H9 (cell line): ENCODE results near the gene PNKD. TPM values are rescaled to one million over a fixed set of nuclear protein-coding genes. Genes with fewer than 3 reads are reported as not detected.
A peak's percentile ranks its signal among the peaks of the same experiment; 100 is the strongest.

Experiments
- DNase-seq: peaks from one replicate; pipeline ENCODE4 v3.0.0-alpha.2; 2017
- H2AFZ ChIP-seq: one replicate; pipeline ENCODE4 v1.6.1; 2013; ENCODE audit warnings: mild to moderate bottlenecking, low read length, control low read depth, moderate library complexity
- H2AK5ac ChIP-seq: 2 replicates; pipeline ENCODE4 v1.6.1; 2013; ENCODE audit warnings: low read length, control low read depth, mixed read lengths; ENCODE audit not compliant: insufficient read length
- H2BK120ac ChIP-seq: one replicate; pipeline ENCODE4 v1.6.1; 2013; ENCODE audit warnings: low read depth, mild to moderate bottlenecking, low read length, control low read depth, inconsistent platforms; ENCODE audit not compliant: poor library complexity, severe bottlenecking
- H2BK12ac ChIP-seq: 2 replicates; pipeline ENCODE4 v1.6.1; 2013; ENCODE audit warnings: low read length, control low read depth, mixed read lengths, low read depth; ENCODE audit not compliant: insufficient read length
- H2BK15ac ChIP-seq: 2 replicates; pipeline ENCODE4 v1.6.1; 2013; ENCODE audit warnings: low read depth, low read length, control low read depth
- H2BK20ac ChIP-seq: one replicate; pipeline ENCODE4 v1.6.1; 2013; ENCODE audit warnings: low read depth, mild to moderate bottlenecking, low read length, control low read depth, inconsistent platforms; ENCODE audit not compliant: poor library complexity, severe bottlenecking
- H2BK5ac ChIP-seq: 2 replicates; pipeline ENCODE4 v1.6.1; 2013; ENCODE audit warnings: low read length, control low read depth, mixed read lengths; ENCODE audit not compliant: insufficient read length
- H3K14ac ChIP-seq: 2 replicates; pipeline ENCODE4 v1.6.1; 2013; ENCODE audit warnings: low read length, control low read depth; ENCODE audit not compliant: insufficient read depth
- H3K18ac ChIP-seq: 2 replicates; pipeline ENCODE4 v1.6.1; 2013; ENCODE audit warnings: low read depth, mild to moderate bottlenecking, mixed read lengths, low read length, control low read depth; ENCODE audit not compliant: insufficient read length
- H3K23ac ChIP-seq: 2 replicates; pipeline ENCODE4 v1.6.1; 2013; ENCODE audit warnings: low read length, control low read depth, mixed read lengths, low read depth; ENCODE audit not compliant: insufficient read length
- H3K23me2 ChIP-seq: 2 replicates; pipeline ENCODE4 v1.6.1; 2013; ENCODE audit warnings: low read depth, mild to moderate bottlenecking, mixed read lengths, low read length, control low read depth; ENCODE audit not compliant: insufficient read length, poor library complexity, severe bottlenecking
- H3K27ac ChIP-seq: 2 replicates; pipeline ENCODE4 v1.5.1; 2013; ENCODE audit warnings: low read length, control low read depth, mixed read lengths, low read depth; ENCODE audit not compliant: insufficient read length
- H3K27me3 ChIP-seq: 2 replicates; pipeline ENCODE4 v1.6.1; 2013; ENCODE audit warnings: low read length, control low read depth, inconsistent platforms; ENCODE audit not compliant: insufficient read depth
- H3K4ac ChIP-seq: 2 replicates; pipeline ENCODE4 v1.6.1; 2013; ENCODE audit warnings: low read depth, mild to moderate bottlenecking, control low read depth, inconsistent platforms, low read length, moderate library complexity
- H3K4me1 ChIP-seq: 2 replicates; pipeline ENCODE4 v1.6.1; 2013; ENCODE audit warnings: low read length, control low read depth, inconsistent platforms; ENCODE audit not compliant: insufficient read depth
- H3K4me2 ChIP-seq: 2 replicates; pipeline ENCODE4 v1.6.1; 2013; ENCODE audit warnings: low read length, control low read depth, mixed read lengths; ENCODE audit not compliant: insufficient read length, insufficient read depth
- H3K56ac ChIP-seq: 2 replicates; pipeline ENCODE4 v1.6.1; 2013; ENCODE audit warnings: low read depth, mild to moderate bottlenecking, mixed read lengths, low read length, control low read depth; ENCODE audit not compliant: insufficient read length
- H3K79me1 ChIP-seq: 2 replicates; pipeline ENCODE4 v1.6.1; 2013; ENCODE audit warnings: low read depth, mild to moderate bottlenecking, moderate library complexity, low read length, control low read depth, inconsistent platforms; ENCODE audit not compliant: insufficient read depth, poor library complexity, severe bottlenecking
- H3K79me2 ChIP-seq: 2 replicates; pipeline ENCODE4 v1.6.1; 2013; ENCODE audit warnings: low read length, control low read depth, inconsistent platforms; ENCODE audit not compliant: insufficient read depth
- H3K9ac ChIP-seq: 2 replicates; pipeline ENCODE4 v1.6.1; 2013; ENCODE audit warnings: low read length, control low read depth, mixed read lengths; ENCODE audit not compliant: insufficient read length; ENCODE audit errors: extremely low read depth
- H3K9me3 ChIP-seq: one replicate; pipeline ENCODE4 v1.6.1; 2013; ENCODE audit warnings: low read depth, low read length, inconsistent platforms; ENCODE audit not compliant: control insufficient read depth
- H3T11ph ChIP-seq: one replicate; pipeline ENCODE4 v1.6.1; 2013; ENCODE audit warnings: mild to moderate bottlenecking, low read length, control low read depth, inconsistent platforms
- H4K20me1 ChIP-seq: one replicate; pipeline ENCODE4 v1.6.1; 2013; ENCODE audit not compliant: control insufficient read depth, insufficient read length, insufficient read depth
- H4K5ac ChIP-seq: 2 replicates; pipeline ENCODE4 v1.6.1; 2013; ENCODE audit warnings: low read depth, mild to moderate bottlenecking, mixed read lengths, low read length, control low read depth; ENCODE audit not compliant: insufficient read length
- H4K8ac ChIP-seq: replicated peaks from 2 replicates; pipeline ENCODE4 v1.6.1; 2013; ENCODE audit warnings: low read length, control low read depth, mixed read lengths, low read depth; ENCODE audit not compliant: insufficient read length
- H4K91ac ChIP-seq: 2 replicates; pipeline ENCODE4 v1.6.1; 2013; ENCODE audit warnings: low read depth, mild to moderate bottlenecking, moderate library complexity, mixed read lengths, low read length, control low read depth; ENCODE audit not compliant: insufficient read length
- H3K27ac Mint-ChIP-seq, 3 experiments: 2 replicates in 2 of 3; 3 replicates in 1 of 3; pipeline ENCODE4 v1.8.0; 2020 to 2021; ENCODE audit warnings: mixed read lengths in 3 of 3, mild to moderate bottlenecking in 1 of 3, moderate library complexity in 1 of 3
- H3K27me3 Mint-ChIP-seq: 2 replicates; pipeline ENCODE4 v1.8.0; 2021; ENCODE audit warnings: low read depth, mild to moderate bottlenecking, moderate library complexity, mixed read lengths
- H3K36me3 Mint-ChIP-seq, 3 experiments: 2 replicates in 2 of 3; 3 replicates in 1 of 3; pipeline ENCODE4 v1.8.0; 2020 to 2021; ENCODE audit warnings: low read depth in 3 of 3, mixed read lengths in 3 of 3; ENCODE audit not compliant: insufficient read depth in 1 of 3
- H3K4me1 Mint-ChIP-seq, 2 experiments: 2 replicates each; pipeline ENCODE4 v1.8.0; 2020; ENCODE audit warnings: mixed read lengths in 2 of 2
- H3K4me3 Mint-ChIP-seq, 2 experiments: 2 replicates in 1 of 2; 3 replicates in 1 of 2; pipeline ENCODE4 v1.8.0; 2020 to 2021; ENCODE audit warnings: mild to moderate bottlenecking in 2 of 2, mixed read lengths in 2 of 2, moderate library complexity in 1 of 2
- H3K9me3 Mint-ChIP-seq, 2 experiments: 2 replicates in 1 of 2; 3 replicates in 1 of 2; pipeline ENCODE4 v1.8.0; 2020; ENCODE audit warnings: mild to moderate bottlenecking in 2 of 2, mixed read lengths in 2 of 2, moderate library complexity in 1 of 2
- WGBS: extraction: QIAGEN DNeasy Blood & Tissue Kit; methylation state at CpG from one replicate; pipeline ENCODE4 v1.1.7; 2013; ENCODE audit warnings: missing lambda C conversion rate, low lambda C conversion rate, mixed read lengths; ENCODE audit not compliant: insufficient read length; ENCODE audit errors: extremely low coverage; 5-methylcytosine and 5-hydroxymethylcytosine counted together
- total RNA-seq: library from RNA; stranded (reverse); gene quantifications from 2 replicates; pipeline ENCODE4 v1.2.1, GENCODE V29; 2021
- TF ChIP-seq, protein P1 (sequence below): fragments of 200-600 bp; sonication (generic); conservative IDR thresholded peaks from 3 replicates; pipeline ENCODE4 v1.8.0; 2021; ENCODE audit warnings: antibody characterized with exemption, mild to moderate bottlenecking

The PNKD gene
- total RNA-seq, 1 experiment from 2014 or later, result 31.6 TPM

DNA sequence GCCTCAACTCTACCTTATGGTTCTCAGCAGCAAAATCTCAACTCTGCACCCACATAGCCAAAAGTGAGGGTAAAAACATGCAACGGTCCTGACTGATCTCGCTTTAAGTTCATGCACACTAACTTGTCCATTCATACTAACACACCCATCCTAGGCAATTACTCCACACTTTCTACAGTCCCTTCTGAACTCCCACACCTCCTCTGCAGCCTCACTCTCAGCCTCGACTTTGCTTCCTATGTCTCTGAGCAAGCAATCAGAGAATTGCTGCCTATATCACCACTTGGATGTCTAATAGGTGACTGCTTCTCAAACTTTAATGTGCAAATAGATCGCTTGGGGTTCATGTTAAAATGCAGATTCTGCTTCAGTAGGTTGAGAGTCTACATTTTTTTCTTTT, 29.8 kb downstream of the PNKD start:
- H3K27ac ChIP-seq, result no peak overlapping the region
- no peak overlapping the region for H3K9ac ChIP-seq
- H3K9me3 ChIP-seq, result no peaks in the 10 kb centered on the region
- no peak overlapping the region for H3K18ac ChIP-seq
- no peak overlapping the region for H4K5ac ChIP-seq
- no peak overlapping the region for H4K8ac ChIP-seq
- peaks cover 2% of the 10 kb centered on the region for H3K27me3 Mint-ChIP-seq
- no peak overlapping the region for H3K23ac ChIP-seq
- no peaks in the 10 kb centered on the region; a peak in 1 of 7 replicates for H3K36me3 Mint-ChIP-seq
- H3K27me3 ChIP-seq, result no peaks in the 10 kb centered on the region
- no peak for DNase-seq
- H3K4me3 Mint-ChIP-seq, result no peak overlapping the region
- no CpG with 5 or more reads among the region's 4 CpGs for WGBS
- no peaks in the 10 kb centered on the region for H3K79me2 ChIP-seq
- H3K79me1 ChIP-seq, result no peaks in the 10 kb centered on the region
- no peak overlapping the region for H2BK20ac ChIP-seq
- H4K20me1 ChIP-seq, result no peaks in the 10 kb centered on the region
- no peak overlapping the region for H3K14ac ChIP-seq
- H3T11ph ChIP-seq, result no peak overlapping the region
- no peak overlapping the region for H2BK120ac ChIP-seq
- peak overlapping the region in 1 of 3 experiments; percentile 8; a peak in 1 of 7 replicates for H3K27ac Mint-ChIP-seq
- H2BK5ac ChIP-seq, result no peak overlapping the region
- H3K4ac ChIP-seq, result no peak overlapping the region
- TF ChIP-seq, protein P1, sequence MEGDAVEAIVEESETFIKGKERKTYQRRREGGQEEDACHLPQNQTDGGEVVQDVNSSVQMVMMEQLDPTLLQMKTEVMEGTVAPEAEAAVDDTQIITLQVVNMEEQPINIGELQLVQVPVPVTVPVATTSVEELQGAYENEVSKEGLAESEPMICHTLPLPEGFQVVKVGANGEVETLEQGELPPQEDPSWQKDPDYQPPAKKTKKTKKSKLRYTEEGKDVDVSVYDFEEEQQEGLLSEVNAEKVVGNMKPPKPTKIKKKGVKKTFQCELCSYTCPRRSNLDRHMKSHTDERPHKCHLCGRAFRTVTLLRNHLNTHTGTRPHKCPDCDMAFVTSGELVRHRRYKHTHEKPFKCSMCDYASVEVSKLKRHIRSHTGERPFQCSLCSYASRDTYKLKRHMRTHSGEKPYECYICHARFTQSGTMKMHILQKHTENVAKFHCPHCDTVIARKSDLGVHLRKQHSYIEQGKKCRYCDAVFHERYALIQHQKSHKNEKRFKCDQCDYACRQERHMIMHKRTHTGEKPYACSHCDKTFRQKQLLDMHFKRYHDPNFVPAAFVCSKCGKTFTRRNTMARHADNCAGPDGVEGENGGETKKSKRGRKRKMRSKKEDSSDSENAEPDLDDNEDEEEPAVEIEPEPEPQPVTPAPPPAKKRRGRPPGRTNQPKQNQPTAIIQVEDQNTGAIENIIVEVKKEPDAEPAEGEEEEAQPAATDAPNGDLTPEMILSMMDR, result no peak
- H2AFZ ChIP-seq, result no peak overlapping the region
- H3K4me1 ChIP-seq, result no peaks in the 10 kb centered on the region
- no peaks in the 10 kb centered on the region for H3K9me3 Mint-ChIP-seq
- H4K91ac ChIP-seq, result no peak overlapping the region
- H3K4me1 Mint-ChIP-seq, result peaks cover 6 to 8% of the 10 kb centered on the region in 2 experiments
- H3K4me2 ChIP-seq, result no peak overlapping the region
- H2BK12ac ChIP-seq, result no peak overlapping the region
- H2AK5ac ChIP-seq, result no peak overlapping the region
- H2BK15ac ChIP-seq, result no peak overlapping the region
- no peaks in the 10 kb centered on the region for H3K23me2 ChIP-seq
- H3K56ac ChIP-seq, result no peak overlapping the region
